HG03039 (cell line): Measurements from ENCODE around the gene MRTFA.
"Not testable (repeated sequence)": the region's sequence is repeated elsewhere in the genome, so short reads cannot be mapped to it uniquely, and the experiment has no call there.

ENCODE experiments used
- ATAC-seq: cut with Tn5 transposase; IDR thresholded peaks from one replicate; pipeline ENCODE4 v1.9.1; 2021; ENCODE audit warnings: mild to moderate bottlenecking, moderate library complexity; ENCODE audit not compliant: unreplicated experiment

MRTFA gene

DNA sequence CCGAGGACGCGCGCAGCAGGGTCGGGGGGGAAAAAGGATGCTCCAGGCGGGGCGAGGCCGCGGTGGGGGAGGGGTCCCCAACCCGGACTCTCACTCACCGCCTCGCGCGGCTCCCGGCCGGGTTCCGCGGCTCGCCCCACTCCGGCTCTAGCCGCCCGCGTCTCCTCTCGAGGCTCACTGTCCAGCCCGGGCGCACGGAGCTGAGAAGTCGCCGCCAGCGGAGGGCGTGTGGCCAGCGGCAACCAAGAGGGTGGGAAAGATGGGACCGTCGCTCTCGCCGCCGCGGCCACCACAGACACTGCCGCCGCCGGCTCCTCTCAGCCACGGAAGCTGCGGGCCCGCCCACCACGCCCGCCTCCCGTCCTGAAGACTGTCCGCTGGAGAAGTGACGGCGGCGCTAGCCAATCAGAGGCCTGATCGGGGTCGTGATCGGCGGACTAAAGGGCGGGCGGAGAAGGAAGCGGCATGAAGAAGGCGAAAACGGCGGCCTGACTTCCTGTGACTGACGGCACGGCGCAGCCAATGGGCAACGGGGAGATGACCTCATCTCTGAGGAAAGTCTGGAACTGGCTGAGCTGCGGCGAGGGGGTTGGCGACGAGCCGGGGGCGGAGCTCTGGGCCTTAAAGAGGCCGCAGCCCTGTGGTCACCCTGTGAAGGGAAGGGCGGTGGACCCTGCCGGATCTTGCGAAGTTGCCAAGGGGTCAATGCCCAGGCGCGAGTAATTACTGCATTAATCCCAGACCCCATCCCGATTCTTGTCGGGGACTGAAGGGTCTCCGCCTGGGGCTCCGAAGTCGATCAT, at the start of gene MRTFA:
Gene MRTFA, minus strand, starts transcription at position 340 of the 803 bp plus-strand sequence.
- ATAC-seq: peak; percentile 86

DNA sequence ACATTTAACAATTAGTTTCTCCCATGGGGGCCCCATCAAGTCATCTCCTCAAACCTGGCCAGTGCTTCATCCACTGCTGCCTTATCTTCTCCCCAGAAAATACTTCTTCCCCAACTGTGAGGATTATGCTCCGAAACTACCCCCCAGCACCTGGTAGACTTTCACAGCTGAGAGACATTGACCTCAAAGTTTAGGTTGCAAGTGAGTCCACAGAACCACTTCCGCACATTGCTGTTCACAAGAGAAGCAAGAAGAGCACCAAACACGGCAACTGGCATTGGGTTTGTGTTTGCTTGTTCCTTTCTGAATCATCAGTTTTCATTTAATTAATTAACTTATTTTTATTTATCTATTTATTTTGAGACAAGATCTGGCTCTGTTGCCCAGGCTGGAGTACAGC, 48.9 kb upstream of the MRTFA start:
- ATAC-seq: no peak

DNA sequence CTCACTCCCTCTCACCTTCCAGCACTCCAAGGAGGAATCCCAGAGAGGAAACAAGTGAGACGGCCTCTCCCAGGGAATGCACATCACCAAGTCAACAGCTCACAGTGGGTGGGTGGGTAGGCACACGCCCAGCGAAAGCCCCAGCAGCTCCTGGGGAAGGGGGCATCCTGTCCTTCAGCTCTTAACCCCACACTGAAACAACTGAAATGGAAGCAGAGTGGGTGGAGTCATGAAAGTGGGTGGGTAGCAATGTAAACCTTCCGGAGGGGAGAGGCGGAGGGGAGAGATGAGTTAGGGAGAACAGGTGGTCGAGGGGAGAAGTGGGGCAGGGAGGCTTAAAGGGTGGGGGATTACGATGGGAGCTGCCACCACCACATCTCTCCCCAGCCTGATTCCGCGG, 48.2 kb upstream of the MRTFA start:
- ATAC-seq: no peak

DNA sequence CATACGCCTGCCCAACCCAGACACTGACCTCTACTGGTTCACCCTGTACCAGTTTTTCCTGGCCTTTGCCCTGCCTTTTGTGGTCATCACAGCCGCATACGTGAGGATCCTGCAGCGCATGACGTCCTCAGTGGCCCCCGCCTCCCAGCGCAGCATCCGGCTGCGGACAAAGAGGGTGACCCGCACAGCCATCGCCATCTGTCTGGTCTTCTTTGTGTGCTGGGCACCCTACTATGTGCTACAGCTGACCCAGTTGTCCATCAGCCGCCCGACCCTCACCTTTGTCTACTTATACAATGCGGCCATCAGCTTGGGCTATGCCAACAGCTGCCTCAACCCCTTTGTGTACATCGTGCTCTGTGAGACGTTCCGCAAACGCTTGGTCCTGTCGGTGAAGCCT, 44.9 kb upstream of the MRTFA start:
- no peak for ATAC-seq

DNA sequence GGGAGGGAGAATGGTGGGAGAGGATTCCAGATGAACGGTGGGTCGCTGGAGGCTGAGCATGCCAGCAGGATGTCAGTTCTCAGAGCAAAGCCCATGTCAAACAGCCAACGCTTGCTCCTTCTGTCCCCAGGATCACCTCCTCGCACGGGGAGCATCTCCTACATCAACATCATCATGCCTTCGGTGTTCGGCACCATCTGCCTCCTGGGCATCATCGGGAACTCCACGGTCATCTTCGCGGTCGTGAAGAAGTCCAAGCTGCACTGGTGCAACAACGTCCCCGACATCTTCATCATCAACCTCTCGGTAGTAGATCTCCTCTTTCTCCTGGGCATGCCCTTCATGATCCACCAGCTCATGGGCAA, 44.3 kb upstream of the MRTFA start:
- ATAC-seq: no peak

DNA sequence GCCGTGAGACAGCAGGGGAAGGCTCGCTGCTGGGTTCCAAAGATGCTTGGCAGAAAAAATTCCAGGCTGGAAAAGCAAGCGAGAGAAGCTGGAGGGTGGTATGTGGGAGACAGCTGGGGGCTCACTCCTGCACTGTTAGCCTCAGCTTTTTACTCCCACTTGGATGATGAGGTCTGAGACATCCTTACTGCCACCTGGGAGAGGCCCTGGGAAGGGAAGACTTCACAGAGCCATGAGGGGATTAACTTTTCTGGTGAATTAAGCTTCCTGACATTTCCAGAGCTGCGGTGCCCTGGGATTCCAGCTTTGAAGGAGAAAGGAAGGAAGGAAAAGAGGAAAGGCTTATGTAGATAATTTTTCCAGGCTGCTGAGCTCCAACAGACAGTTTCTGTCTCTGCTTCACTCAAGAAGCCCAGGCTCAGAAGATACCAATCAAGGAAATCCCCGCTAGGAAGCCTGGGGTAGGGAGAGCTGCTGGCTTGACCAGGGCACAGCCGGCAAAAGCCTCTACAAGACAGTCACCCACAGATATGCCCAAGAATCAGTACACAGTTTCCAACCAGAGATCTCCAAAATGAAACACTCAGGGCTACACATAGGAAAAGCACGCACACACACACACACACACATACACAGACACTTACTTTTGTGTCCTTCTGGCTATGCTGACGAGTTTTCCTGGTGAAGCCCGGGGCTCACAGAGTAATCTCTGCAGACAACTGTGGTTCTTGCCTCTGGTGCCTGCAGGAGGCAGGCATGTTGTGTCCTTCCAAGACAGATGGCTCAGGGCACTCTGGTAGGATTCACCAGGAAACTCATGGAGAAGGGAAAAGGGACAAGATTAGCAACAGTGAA, 43.7 kb upstream of the MRTFA start:
- no peak for ATAC-seq

DNA sequence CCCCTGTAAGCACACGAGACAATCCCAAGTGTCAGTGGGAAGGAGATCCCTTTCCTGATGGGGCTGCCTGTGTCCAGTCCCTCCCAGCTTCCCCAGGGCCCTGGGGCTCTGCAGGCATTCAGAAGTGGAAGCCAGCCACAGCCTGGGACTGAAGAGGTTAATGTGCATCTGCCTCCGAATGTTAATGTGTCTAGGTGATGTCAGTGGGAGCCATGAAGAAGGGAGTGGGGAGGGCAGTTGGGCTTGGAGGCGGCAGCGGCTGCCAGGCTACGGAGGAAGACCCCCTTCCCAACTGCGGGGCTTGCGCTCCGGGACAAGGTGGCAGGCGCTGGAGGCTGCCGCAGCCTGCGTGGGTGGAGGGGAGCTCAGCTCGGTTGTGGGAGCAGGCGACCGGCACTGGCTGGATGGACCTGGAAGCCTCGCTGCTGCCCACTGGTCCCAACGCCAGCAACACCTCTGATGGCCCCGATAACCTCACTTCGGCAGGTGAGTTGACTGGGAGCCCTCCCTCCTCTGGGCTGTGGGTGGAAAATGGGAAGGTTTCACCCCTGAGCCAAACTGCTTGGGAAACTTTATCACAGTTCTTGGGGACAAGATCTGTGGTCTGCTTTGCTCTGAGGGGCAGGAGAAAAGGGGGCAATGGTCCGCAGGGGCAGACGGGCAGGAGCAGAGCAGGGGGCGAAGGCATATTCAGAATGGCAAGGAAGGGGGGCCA, 42.9 kb upstream of the MRTFA start, which contains the start of gene MCHR1:
Gene MCHR1, plus strand, starts transcription at position 236 of the 715 bp plus-strand sequence. Its CDS starts 169 bp downstream, at position 405.
- no peak for ATAC-seq

DNA sequence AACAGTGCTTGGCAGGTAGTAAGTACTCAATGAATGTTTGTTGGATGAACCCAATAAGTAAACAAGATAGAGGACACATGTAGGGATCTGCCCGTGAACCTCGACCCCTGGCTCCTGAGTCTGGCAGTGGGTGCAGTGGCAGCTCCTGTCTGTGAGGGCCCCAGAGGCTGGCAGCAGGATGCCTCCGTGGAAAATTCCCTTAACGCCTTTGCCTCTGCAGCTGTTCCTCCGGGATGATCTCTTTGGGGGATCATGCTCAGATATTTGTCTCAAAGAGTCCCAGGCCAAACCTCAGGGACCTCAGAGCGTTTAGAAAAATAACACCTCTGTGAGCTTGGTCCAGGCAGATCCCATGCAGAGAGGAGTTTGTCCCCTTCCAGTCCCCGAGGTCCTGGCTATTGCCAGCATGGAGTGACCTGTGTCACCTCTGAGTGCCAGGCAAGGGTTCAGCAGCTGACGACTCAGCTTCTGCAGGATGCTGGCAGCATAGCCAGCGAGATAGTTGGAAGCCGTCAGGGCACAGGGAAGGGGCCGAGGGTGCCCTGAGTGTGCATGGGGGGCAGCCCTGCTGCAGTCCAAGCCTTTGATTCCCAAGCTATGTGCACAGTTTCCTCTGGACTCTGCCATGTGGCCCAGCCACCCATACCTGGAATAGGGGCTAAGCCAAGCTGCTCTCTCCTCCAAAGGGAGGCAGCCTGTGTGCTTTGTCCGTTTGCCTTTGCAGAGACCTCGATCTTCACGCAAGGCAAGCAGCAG, 42.2 kb upstream of the MRTFA start:
- no peak for ATAC-seq

DNA sequence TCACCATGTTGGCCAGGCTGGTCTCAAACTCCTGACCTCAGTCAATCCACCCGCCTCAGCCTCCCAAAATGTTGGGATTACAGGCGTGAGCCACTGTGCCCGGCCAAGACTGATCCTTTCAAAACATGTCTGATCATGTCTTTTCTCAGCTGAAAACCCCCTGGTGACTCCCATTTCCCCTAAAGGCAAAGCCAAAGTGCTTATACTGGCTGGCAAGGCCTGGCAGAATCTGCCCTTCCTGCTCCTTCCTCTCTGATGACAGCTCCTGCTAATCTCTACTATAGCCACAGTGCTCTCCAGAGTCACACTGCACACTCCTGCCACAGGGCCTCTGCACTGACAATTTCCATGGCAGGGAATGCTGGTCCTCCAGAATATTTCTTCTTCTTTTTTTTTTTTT, 40.1 kb upstream of the MRTFA start:
- ATAC-seq: no peak

DNA sequence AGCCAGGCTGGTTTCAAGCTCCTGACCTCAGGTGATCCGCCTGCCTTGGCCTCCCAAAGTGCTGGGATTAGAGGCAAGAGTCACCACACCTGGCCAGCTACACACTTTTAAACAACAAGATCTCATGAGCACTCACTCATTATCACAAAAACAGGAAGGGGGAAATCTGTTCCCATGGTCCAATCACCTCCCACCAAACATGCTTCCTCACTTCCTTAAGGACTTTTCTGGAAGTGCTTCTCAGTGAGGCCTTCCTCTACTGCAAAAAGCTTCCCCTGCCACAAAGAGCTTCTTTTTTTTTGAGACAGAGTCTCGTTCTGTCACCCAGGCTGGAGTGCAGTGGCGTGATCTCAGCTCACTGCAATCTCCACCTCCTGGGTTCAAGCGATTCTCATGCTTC, 39.6 kb upstream of the MRTFA start:
- not testable (repeated sequence) for ATAC-seq

DNA sequence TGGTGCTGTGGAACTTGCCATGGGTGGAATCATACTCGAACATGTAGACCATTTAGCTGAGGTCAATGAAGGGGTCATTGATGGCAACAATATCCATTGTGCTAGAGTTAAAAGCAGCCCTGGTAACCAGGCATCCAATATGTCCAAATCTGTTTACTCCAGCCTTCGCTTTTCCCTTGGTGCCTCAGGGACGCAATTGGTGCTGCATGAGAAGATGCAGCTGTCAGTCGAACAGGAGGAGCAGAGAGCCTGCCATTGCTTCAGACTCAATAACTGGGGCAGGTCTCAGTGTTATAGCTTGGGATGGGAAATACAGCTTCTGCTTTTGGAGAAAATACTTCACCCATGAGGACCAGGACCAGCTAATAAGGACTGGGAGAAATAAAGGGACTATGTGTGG, 37.8 kb upstream of the MRTFA start:
- no peak for ATAC-seq

DNA sequence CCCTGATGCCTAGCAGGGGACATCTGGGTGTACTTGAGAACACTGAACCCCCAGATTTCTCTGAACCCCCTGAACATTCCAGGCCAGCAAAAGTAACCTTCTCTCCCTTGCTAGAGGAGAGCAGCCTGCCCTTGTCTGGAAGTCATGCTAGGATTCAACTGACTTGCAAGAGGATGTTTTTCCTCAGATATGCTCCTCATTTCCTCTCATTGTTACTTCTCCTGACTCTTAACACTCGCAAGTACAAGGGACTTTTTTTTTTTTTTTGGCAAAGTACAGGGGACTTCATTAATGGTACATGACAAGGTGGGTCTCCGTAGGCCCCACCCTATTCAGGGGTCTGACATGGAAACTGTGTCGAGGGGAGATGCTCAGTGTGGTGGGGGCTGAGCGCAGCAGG, 36.5 kb upstream of the MRTFA start:
- no peak for ATAC-seq

DNA sequence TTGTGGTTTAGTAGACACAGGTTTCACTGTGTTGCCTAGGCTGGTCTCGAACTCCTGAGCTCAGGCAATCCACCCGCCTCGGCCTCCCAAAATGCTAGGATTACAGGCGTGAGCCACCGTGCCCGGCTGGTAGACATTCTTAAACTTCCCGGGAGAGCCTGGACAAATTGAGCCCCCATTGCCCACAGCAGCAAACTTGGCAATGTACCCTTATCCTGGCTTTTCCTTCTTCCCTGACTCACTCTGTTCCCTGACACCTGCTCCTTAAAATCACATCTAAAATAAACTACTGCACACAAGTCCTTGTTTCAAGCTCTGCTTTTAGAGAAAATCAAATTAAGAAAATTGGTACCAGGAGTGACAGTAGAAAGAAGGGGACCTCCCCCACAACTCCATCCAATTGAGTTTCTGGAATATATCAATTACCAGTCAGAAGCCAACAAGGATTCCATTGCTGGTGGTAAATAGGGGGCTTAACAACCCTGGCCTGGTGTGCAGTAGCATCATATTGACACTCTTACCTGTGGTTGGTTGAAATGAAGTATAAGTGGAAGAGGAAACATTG, 35.4 kb upstream of the MRTFA start:
- no peak for ATAC-seq

DNA sequence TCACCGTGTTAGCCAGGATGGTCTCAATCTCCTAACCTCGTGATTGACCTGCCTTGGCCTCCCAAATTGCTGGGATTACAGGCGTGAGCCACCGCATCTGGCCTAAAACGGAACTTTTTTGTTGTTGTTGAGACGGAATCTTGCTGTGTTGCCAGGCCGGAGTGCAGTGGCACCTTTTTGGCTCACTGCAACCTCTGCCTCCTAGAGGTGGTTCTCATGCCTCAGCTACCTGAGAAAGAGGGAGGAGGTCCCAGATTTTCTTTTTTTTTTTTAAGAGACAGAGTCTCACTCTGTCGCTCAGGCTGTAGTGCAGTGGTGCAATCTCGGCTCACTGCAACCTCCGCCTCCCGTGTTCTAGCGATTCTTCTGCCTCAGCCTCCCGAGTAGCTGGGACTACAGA, 34.9 kb upstream of the MRTFA start:
- ATAC-seq: no peak

DNA sequence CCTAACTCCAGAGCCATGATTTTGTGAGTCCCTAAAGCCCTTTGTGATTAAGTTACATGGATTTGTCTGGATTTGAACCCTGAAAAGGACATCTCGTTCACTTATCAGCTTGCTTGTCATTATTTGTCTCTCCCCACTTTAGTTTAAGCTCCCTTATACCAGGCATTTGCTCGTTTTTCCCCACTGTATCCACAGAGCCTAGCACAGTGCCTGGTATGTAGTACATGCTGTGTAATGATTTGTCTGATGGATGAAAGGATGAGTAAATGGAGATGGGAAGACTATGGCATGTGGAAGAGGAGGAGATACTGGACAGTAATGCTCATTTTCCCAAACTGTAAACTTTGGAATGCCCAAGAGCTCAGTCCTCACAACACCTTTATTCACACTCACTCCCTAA, 33.5 kb upstream of the MRTFA start:
- no peak for ATAC-seq

DNA sequence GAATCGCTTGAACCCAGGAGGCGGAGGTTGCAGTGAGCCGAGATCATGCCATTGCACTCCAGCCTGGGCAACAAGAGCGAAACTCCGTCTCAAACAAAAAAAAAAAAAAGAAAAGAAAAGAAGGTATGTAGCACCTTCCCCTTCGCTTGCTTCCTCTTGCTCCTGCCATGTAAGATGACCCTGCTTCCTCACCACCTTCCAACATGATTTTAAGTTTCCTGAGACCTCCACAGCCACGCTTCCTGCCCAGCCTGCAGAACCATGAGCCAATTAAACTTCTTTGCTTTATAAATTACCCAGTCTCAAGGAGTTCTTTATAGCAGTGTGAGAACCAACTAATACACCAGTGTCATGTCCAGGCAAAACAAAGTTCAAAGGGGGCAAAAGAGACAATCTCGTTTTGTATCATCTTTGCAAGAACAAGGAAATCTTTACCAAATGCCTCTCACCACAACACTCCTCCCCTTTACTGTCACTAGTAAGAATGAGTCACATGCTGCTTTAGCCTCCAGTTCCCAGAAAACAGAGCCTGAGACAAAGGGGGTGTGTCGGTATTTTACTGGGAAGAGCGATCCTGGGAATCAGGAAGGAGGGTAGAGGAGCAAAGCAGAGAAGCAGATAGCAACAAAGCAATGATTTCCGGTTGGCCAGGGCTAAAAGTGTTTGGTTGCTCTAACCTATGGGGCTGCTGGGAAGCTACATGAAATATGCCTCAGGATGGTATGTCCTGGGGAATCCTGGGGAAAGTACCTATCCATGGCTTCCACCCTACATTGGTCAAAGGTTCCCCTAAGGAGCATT, 32.3 kb upstream of the MRTFA start:
- no peak for ATAC-seq

DNA sequence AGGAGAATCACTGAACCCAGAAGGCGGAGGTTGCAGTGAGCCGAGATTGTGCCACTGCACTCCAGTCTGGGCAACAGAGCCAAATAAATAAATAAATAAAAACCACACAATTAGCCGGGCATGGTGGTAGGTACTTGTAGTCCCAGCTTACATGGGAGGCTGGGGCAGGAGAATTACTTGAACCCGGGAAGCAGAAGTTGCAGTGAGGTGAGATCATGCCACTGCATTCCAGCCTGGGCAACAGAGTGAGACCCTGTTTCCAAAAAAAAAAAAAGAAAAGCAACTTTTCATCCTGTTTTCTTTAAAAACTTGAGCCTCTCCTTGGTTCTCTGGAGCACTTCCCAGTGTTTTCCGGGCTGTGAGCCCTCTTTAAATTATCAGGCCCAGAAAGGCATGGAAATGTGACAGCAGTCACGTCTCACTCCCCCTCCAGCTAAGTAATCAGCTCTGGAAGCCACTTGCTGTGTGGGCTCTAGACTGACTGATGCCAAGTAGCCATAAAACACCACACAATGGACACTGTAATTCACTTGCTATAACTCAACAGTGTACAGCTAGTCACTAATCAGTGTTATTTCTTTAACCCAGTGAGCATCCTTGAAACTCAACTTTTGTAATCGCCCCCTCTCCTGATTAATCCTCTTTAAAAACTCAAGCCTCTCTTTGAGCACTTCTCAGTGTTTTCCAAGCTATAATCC, 29.8 kb upstream of the MRTFA start:
- ATAC-seq: no peak

DNA sequence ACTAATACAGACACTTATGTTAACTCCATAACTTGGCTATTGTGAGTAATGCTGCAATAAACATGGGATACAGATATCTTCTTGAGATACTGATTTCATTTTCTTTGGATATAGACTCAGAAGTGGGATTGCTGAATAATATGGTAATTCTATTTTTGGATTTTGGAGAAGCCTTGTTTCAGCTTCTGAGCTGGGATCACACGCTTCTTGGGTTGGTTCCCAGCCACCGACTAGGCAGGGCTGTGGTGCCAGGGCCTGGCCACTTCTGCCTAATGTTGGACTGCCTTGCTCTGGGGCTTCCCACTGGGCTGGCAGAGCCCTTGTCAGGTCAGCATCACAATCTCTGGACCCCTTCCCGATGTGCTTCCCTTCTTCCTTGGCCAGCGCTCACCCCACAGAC, 28.8 kb upstream of the MRTFA start:
- no peak for ATAC-seq

DNA sequence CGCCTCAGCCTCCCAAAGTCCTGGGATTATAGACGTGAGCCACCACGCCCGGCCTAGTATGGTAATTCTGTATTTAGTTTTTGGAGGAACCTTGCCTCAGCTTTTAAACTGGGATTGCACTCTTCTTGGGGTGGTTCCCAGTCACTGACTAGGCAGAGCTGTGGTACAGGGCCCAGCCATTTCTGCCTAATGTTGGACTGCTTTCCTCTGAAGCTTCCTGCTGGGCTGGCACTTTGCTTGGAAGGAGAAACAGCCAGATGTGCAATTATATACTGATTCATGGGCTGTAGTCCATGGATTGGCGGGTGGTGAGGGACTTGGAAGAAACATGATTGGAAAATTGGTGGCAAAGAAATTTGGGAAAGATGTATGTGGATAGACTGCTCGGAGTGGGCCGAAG, 25.2 kb upstream of the MRTFA start:
- no peak for ATAC-seq
